K562 (cell line): ENCODE results near the gene SEPTIN8.

ENCODE experiments used
- CTCF ChIP-seq, 3 experiments: IDR thresholded peaks in 2 of 3; conservative IDR thresholded peaks in 1 of 3; 2 replicates each; pipeline ENCODE4 v1.5.1; 2011 to 2012; ENCODE audit warnings: low read length in 3 of 3, mild to moderate bottlenecking in 3 of 3, control low read depth in 2 of 3, improper control_type of control experiment in 1 of 3, inconsistent platforms in 1 of 3, low read depth in 1 of 3, mixed read lengths in 1 of 3, moderate library complexity in 1 of 3; ENCODE audit not compliant: insufficient read depth in 2 of 3
- EZH2 ChIP-seq: IDR thresholded peaks from 2 replicates; pipeline ENCODE4 v1.6.1; 2012; ENCODE audit warnings: low read depth, mild to moderate bottlenecking, inconsistent platforms, low read length, borderline replicate concordance
- MAX ChIP-seq: sonication (generic); formaldehyde crosslinking; IDR thresholded peaks from 2 replicates; pipeline ENCODE4 v1.9.0; 2022; ENCODE audit warnings: mild to moderate bottlenecking, missing genetic modification reagents
- PURB ChIP-seq: sonication (generic); formaldehyde crosslinking; IDR thresholded peaks from 2 replicates; pipeline ENCODE4 v1.9.0; 2021; ENCODE audit warnings: low read depth, mild to moderate bottlenecking, missing genetic modification reagents
- TAF1 ChIP-seq: IDR thresholded peaks from 2 replicates; pipeline ENCODE4 v1.6.1; 2011; ENCODE audit warnings: mild to moderate bottlenecking, low read length, moderate library complexity; ENCODE audit not compliant: insufficient read depth, control insufficient read depth, severe bottlenecking; ENCODE audit errors: extremely low read depth

GRCh38 chr5:132791026-132791425, 14.0 kb upstream of the SEPTIN8 start:
- TF ChIP-seq EZH2 (no peak), CTCF (IDR thresholded peaks at IDR 0.05 in 2 of 3, conservative IDR thresholded peaks at IDR 0.05 in 1 of 3; ENCODE audit: insufficient read depth in 2 of 3, low read depth in 1 of 3, low read length in 3 of 3) (no peak), PURB (CRISPR knock-in tag) (no peak), MAX (CRISPR knock-in tag) (no peak), TAF1 (no peak)
